LNCAP (cell line): Measurements from ENCODE around the gene TTC36.

ENCODE experiments used
- TF ChIP-seq, protein P1 (sequence below): fragments of 450-650 bp; IDR thresholded peaks from 2 replicates; pipeline ENCODE4 v1.5.1; 2017; ENCODE audit warnings: mild to moderate bottlenecking

The TTC36 gene

DNA sequence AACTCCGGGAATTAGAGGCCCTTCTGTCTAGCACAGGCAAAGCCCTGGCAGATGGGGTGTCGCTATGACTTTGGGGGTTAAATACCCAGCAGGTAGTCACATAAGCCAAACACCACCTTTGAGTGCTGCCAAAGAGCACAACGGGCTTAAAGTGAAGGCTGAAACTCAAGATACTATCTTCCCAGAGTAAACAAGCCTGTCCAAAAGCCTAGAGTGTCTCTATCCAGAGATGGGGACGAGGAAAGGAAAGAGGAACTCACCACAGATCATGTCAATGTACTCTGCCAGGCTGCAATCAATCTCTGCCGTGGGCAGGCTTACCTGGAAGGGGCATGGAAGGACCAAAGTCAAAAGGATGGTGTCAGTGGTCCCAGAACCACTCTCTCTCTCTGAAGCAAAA lies 18.3 kb downstream of the TTC36 start:
- TF ChIP-seq, protein P1, sequence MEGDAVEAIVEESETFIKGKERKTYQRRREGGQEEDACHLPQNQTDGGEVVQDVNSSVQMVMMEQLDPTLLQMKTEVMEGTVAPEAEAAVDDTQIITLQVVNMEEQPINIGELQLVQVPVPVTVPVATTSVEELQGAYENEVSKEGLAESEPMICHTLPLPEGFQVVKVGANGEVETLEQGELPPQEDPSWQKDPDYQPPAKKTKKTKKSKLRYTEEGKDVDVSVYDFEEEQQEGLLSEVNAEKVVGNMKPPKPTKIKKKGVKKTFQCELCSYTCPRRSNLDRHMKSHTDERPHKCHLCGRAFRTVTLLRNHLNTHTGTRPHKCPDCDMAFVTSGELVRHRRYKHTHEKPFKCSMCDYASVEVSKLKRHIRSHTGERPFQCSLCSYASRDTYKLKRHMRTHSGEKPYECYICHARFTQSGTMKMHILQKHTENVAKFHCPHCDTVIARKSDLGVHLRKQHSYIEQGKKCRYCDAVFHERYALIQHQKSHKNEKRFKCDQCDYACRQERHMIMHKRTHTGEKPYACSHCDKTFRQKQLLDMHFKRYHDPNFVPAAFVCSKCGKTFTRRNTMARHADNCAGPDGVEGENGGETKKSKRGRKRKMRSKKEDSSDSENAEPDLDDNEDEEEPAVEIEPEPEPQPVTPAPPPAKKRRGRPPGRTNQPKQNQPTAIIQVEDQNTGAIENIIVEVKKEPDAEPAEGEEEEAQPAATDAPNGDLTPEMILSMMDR, result no peak

DNA sequence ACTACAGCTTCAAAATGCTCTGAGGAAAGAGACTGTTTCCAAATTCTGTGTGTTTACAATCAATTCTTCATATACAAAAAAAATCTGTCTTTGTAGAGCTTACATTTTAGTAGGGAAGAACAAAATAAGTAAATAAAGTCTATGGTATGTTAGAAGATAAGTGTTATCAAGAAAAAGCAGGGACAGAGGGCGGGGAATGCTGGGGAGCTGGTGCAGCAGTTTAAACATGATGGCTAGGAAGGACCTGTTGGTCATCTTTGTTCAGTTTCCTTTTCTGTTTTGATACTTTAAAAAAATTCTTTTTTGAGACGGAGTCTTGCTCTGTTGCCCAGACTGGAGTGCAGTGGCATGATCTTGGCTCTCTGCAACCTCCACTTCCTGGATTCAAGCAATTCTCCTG lies 19.9 kb downstream of the TTC36 start:
- TF ChIP-seq, protein P1, result no peak

DNA sequence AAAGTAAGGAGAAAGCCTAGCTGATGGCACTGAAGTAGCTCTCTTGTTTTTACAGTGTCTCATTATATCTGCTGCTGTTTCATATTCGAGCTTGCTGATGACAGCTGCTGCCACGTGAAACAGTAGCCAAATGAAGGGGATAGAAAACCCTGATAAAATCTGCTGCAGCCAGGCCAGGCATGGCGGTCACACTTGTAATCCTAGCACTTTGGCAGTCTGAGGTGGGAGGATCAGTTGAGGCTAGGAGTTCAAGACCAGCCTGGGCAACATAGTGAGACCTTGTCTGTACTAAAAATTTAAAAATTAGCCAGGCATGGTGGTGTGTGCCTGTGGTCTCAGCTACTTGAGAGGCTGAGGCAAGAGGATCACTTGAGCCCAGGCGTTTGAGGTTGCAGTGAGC lies 25.1 kb downstream of the TTC36 start:
- TF ChIP-seq, protein P1, result no peak

DNA sequence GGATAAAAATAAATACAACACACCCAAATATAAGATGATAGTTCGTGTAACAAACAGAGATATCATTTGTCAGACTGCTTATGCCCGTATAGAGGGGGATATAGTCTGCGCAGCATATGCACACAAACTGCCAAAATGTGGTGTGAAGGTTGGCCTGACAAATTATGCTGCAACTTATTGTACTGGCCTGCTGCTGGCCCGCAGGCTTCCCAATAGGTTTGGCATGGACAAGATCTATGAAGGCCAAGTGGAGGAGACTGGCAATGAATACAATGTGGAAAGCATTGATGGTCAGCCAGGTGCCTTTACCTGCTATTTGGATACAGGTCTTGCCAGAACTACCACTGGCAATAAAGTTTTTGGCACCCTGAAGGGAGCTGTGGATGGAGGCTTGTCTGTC lies 33.5 kb downstream of the TTC36 start:
- TF ChIP-seq, protein P1, result no peak

DNA sequence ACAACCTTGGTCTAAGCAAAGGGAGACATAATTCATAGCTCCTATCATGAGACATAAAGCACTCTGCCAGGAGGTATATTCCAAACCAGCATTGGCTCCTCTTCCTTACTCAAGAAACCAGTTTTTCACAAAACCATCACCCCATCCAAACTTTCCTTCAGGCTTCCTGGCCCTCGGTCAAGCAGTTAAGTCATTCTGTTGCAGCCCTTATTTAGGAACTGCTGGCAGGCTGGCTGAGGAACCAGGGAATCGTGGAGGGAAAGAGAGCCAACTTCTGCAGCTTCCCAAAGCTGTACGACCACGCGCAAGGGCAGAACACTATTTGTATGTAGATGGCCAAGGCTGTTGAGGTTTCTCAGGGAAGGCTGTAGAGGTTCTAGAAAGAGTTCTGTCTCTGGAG lies 37.8 kb downstream of the TTC36 start:
- TF ChIP-seq, protein P1, result no peak

DNA sequence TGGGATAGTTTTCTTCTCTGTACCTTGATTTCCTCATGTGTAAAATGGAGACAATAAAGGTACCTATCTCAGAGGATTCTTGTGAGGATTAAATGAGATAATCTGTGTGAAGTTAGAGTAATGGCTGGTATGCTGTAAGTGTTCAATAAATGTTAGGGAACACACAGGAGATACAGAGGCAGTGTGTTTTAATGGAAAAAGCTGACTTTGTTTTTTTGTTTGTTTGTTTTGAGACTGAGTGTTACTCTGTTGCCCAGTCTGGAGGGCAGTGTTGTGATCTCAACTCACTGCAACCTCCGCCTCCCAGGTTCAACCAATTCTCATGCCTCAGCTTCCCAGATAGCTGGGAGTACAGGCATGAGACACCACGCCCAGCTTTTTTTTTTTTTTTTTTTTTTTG lies 42.4 kb downstream of the TTC36 start:
- TF ChIP-seq, protein P1, result no peak

DNA sequence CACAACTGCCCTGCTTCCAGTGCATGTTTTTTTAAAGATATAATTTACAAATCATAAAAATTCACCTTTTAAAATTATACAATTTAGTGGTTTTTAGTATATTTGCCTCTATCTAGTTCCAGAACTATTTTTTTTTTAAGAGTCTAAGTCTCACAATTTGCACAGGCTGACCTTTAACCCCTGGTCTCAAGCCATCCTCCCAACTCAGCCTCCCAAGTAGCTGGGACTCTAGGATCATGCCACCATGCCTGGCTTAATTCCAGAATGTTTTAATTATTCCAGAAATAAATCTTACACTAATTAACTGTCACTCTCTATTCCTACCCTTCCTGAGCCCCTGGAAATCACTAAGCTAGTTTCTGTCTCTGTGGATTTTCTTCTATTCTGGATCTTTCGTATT lies 43.5 kb downstream of the TTC36 start:
- TF ChIP-seq, protein P1, result no peak
